Adipocyte (in vitro differentiated cells): Measurements from ENCODE around the gene FAM227A.
"Not testable (repeated sequence)": the region's sequence is repeated elsewhere in the genome, so short reads cannot be mapped to it uniquely, and the experiment has no call there.

Experiments
- DNase-seq: peaks from one replicate; pipeline ENCODE4 v3.0.0-alpha.2; 2015; ENCODE audit warnings: low read depth
- H3K27me3 ChIP-seq: replicated peaks from 2 replicates; pipeline ENCODE4 v1.7.0; 2013; ENCODE audit warnings: mild to moderate bottlenecking, low read length, moderate library complexity; ENCODE audit not compliant: control insufficient read depth, insufficient read depth
- H3K36me3 ChIP-seq: 2 replicates; pipeline ENCODE4 v1.7.0; 2013; ENCODE audit warnings: low read length, mild to moderate bottlenecking, moderate library complexity; ENCODE audit not compliant: control insufficient read depth, insufficient read depth, severe bottlenecking
- H3K4me1 ChIP-seq: 2 replicates; pipeline ENCODE4 v1.7.0; 2013; ENCODE audit warnings: mild to moderate bottlenecking, low read length, moderate library complexity; ENCODE audit not compliant: control insufficient read depth, insufficient read depth
- H3K4me3 ChIP-seq: 2 replicates; pipeline ENCODE4 v1.7.0; 2013; ENCODE audit warnings: mild to moderate bottlenecking, low read length, moderate library complexity
- H3K9ac ChIP-seq: 2 replicates; pipeline ENCODE4 v1.7.0; 2013; ENCODE audit warnings: mild to moderate bottlenecking, low read length, moderate library complexity
- H3K9me3 ChIP-seq: 2 replicates; pipeline ENCODE4 v1.7.0; 2013; ENCODE audit warnings: mild to moderate bottlenecking, low read length, moderate library complexity; ENCODE audit not compliant: control insufficient read depth

The FAM227A gene

GRCh38 chr22:38629108-38629507 is 27.1 kb downstream of the FAM227A start:
- no peaks in the 10 kb centered on the region for H3K27me3 ChIP-seq
- H3K36me3 ChIP-seq, result no peaks in the 10 kb centered on the region
- no peak for DNase-seq
- peaks cover 9% of the 10 kb centered on the region for H3K4me1 ChIP-seq
- H3K9me3 ChIP-seq, result no peaks in the 10 kb centered on the region
- no peak overlapping the region for H3K9ac ChIP-seq
- no peak overlapping the region for H3K4me3 ChIP-seq

- H3K4me1 ChIP-seq, result peaks cover 9% of the 10 kb centered on the region
- H3K9me3 ChIP-seq, result no peaks in the 10 kb centered on the region
- H3K36me3 ChIP-seq, result no peaks in the 10 kb centered on the region
- no peaks in the 10 kb centered on the region for H3K27me3 ChIP-seq
- no peak overlapping the region for H3K9ac ChIP-seq
- no peak for DNase-seq
- H3K4me3 ChIP-seq, result no peak overlapping the region
Observed at GRCh38 chr22:38628444-38628843, 27.7 kb downstream of the FAM227A start.

- Histone ChIP-seq H3K9ac (no peak overlapping the region), H3K27me3 (no peaks in the 10 kb centered on the region), H3K36me3 (no peaks in the 10 kb centered on the region), H3K9me3 (no peaks in the 10 kb centered on the region), H3K4me1 (peaks cover 6% of the 10 kb centered on the region), H3K4me3 (no peak overlapping the region)
- no peak for DNase-seq
Observed at GRCh38 chr22:38623351-38623750, 32.8 kb downstream of the FAM227A start.

DNA sequence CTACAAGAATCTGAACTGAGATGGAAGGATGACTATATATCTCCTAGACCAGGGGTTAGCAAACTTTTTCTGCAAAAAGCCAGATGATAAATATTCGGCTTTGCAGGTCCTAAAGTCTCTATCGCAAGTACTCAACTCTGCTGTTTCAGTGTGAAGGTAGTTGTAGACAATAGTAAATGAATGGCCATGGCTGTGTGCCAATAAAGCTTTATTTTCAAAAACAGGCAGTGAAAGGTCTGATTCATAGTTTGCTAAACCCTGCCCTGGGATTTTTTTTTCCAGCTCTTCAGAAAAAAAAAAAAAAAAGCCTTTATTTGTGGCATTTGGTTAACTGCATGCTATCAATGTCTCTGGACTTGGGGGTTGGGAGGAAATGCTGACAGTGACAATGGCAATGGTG is 37.5 kb downstream of the FAM227A start:
- Histone ChIP-seq H3K9me3 (no peaks in the 10 kb centered on the region), H3K9ac (no peak overlapping the region), H3K4me3 (no peak overlapping the region), H3K27me3 (no peaks in the 10 kb centered on the region), H3K4me1 (no peaks in the 10 kb centered on the region), H3K36me3 (peaks cover 7% of the 10 kb centered on the region)
- no peak for DNase-seq

DNA sequence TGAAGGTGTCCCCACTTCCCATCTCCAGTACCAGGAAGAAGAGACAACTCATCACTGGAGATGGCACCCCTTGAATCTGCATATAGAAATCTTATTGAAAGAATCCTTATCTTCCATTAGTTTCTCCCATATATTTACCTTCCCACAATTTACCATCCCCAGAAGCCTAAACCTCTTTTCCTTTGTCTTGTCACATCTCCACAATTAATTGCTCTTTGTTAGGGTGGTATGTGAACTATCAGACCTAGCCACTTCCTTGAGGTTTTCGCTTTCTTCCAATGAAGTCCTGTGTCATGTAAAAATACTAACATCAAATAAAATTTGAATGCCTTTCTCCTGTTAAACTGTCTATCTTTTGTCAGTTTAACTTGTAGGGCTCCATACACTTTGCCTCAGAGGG is 37.9 kb downstream of the FAM227A start:
- no peak for DNase-seq
- Histone ChIP-seq H3K4me1 (no peaks in the 10 kb centered on the region), H3K4me3 (no peak overlapping the region), H3K9me3 (no peaks in the 10 kb centered on the region), H3K9ac (no peak overlapping the region), H3K27me3 (no peaks in the 10 kb centered on the region), H3K36me3 (peaks cover 7% of the 10 kb centered on the region)

- H3K9me3 ChIP-seq, DNase-seq, H3K4me3 ChIP-seq: not testable (repeated sequence)
Observed at GRCh38 chr22:38615064-38615405, 41.2 kb downstream of the FAM227A start.

DNA sequence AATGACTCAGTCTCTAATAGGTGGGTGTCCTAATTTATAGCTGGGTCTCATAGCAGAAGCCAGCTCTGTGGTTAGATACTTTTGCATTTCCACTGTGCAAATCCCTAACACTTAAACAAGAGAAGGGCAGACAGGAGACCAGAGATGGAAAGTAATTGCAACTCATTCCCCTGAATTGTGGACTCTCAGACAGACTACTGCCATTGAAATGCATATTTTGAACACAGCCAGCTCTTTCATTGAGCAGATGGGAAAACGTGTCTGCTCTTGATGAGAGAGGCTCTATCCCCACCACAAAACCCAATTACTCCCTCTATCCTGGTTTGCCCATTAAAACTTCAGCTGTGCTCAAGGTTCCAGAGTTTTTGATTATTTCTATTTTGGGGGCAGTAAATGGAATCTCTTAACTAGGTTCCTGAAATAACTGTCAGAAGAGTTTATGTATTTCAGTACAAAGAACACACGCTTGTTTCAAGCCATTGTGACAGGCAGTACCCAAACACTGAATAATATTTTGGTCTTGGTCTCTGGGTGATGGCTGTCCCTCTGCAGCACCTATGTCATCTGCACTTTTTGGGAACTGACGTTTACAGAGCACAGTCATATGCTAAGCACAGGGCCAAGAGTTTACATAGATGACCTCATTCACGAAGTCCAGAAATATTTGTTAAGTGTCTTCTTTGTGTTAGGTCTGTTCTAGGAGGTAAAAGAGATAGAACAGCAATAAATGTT is 41.7 kb downstream of the FAM227A start:
- Histone ChIP-seq H3K36me3 (peaks cover 7% of the 10 kb centered on the region), H3K4me1 (no peaks in the 10 kb centered on the region), H3K9ac (no peak overlapping the region), H3K9me3 (no peaks in the 10 kb centered on the region), H3K4me3 (no peak overlapping the region), H3K27me3 (no peaks in the 10 kb centered on the region)
- no peak for DNase-seq

More at GRCh38 chr22:38615064-38615405, 41.2 kb downstream of the FAM227A start:
- not testable (repeated sequence) for H3K4me1 ChIP-seq, H3K36me3 ChIP-seq, H3K27me3 ChIP-seq, H3K9ac ChIP-seq

- no peak for DNase-seq
- Histone ChIP-seq H3K36me3 (peaks cover 7% of the 10 kb centered on the region), H3K4me3 (no peak overlapping the region)
Observed at GRCh38 chr22:38613588-38613987, 42.6 kb downstream of the FAM227A start.

GRCh38 chr22:38612217-38613006 is 43.8 kb downstream of the FAM227A start:
- Histone ChIP-seq H3K4me1 (no peaks in the 10 kb centered on the region), H3K36me3 (peaks cover 7% of the 10 kb centered on the region), H3K9me3 (no peaks in the 10 kb centered on the region), H3K9ac (no peak overlapping the region), H3K27me3 (no peaks in the 10 kb centered on the region), H3K4me3 (no peak overlapping the region)
- no peak for DNase-seq

More at GRCh38 chr22:38613588-38613987, 42.6 kb downstream of the FAM227A start:
- Histone ChIP-seq H3K9me3 (no peaks in the 10 kb centered on the region), H3K27me3 (no peaks in the 10 kb centered on the region), H3K9ac (no peak overlapping the region), H3K4me1 (no peaks in the 10 kb centered on the region)

- Histone ChIP-seq H3K27me3 (no peaks in the 10 kb centered on the region), H3K36me3 (peaks cover 4% of the 10 kb centered on the region), H3K9ac (no peak overlapping the region), H3K4me1 (peaks cover 3% of the 10 kb centered on the region), H3K9me3 (no peaks in the 10 kb centered on the region), H3K4me3 (no peak overlapping the region)
- DNase-seq, result no peak
Observed at GRCh38 chr22:38611559-38611958, 44.6 kb downstream of the FAM227A start.

- H3K4me1 ChIP-seq, result peaks cover 10% of the 10 kb centered on the region
- no peaks in the 10 kb centered on the region for H3K9me3 ChIP-seq
- H3K36me3 ChIP-seq, result peaks cover under 1% of the 10 kb centered on the region
- H3K4me3 ChIP-seq, result no peak overlapping the region
- DNase-seq, result no peak
- H3K9ac ChIP-seq, result no peak overlapping the region
- no peaks in the 10 kb centered on the region for H3K27me3 ChIP-seq
Observed at GRCh38 chr22:38610234-38610633, 46.0 kb downstream of the FAM227A start.
